H9 (cell line): Measurements from ENCODE around the gene ZBTB16. TPM values are rescaled to one million over a fixed set of nuclear protein-coding genes. Genes with fewer than 3 reads are reported as not detected.
"Not testable (repeated sequence)": the region's sequence is repeated elsewhere in the genome, so short reads cannot be mapped to it uniquely, and the experiment has no call there.

Experiments used
- DNase-seq: peaks from one replicate; pipeline ENCODE4 v3.0.0-alpha.2; 2017
- H2AFZ ChIP-seq: one replicate; pipeline ENCODE4 v1.6.1; 2013; ENCODE audit warnings: mild to moderate bottlenecking, low read length, control low read depth, moderate library complexity
- H2AK5ac ChIP-seq: 2 replicates; pipeline ENCODE4 v1.6.1; 2013; ENCODE audit warnings: low read length, control low read depth, mixed read lengths; ENCODE audit not compliant: insufficient read length
- H2BK120ac ChIP-seq: one replicate; pipeline ENCODE4 v1.6.1; 2013; ENCODE audit warnings: low read depth, mild to moderate bottlenecking, low read length, control low read depth, inconsistent platforms; ENCODE audit not compliant: poor library complexity, severe bottlenecking
- H2BK12ac ChIP-seq: 2 replicates; pipeline ENCODE4 v1.6.1; 2013; ENCODE audit warnings: low read length, control low read depth, mixed read lengths, low read depth; ENCODE audit not compliant: insufficient read length
- H2BK15ac ChIP-seq: 2 replicates; pipeline ENCODE4 v1.6.1; 2013; ENCODE audit warnings: low read depth, low read length, control low read depth
- H2BK20ac ChIP-seq: one replicate; pipeline ENCODE4 v1.6.1; 2013; ENCODE audit warnings: low read depth, mild to moderate bottlenecking, low read length, control low read depth, inconsistent platforms; ENCODE audit not compliant: poor library complexity, severe bottlenecking
- H2BK5ac ChIP-seq: 2 replicates; pipeline ENCODE4 v1.6.1; 2013; ENCODE audit warnings: low read length, control low read depth, mixed read lengths; ENCODE audit not compliant: insufficient read length
- H3K14ac ChIP-seq: 2 replicates; pipeline ENCODE4 v1.6.1; 2013; ENCODE audit warnings: low read length, control low read depth; ENCODE audit not compliant: insufficient read depth
- H3K18ac ChIP-seq: 2 replicates; pipeline ENCODE4 v1.6.1; 2013; ENCODE audit warnings: low read depth, mild to moderate bottlenecking, mixed read lengths, low read length, control low read depth; ENCODE audit not compliant: insufficient read length
- H3K23ac ChIP-seq: 2 replicates; pipeline ENCODE4 v1.6.1; 2013; ENCODE audit warnings: low read length, control low read depth, mixed read lengths, low read depth; ENCODE audit not compliant: insufficient read length
- H3K23me2 ChIP-seq: 2 replicates; pipeline ENCODE4 v1.6.1; 2013; ENCODE audit warnings: low read depth, mild to moderate bottlenecking, mixed read lengths, low read length, control low read depth; ENCODE audit not compliant: insufficient read length, poor library complexity, severe bottlenecking
- H3K27ac ChIP-seq: 2 replicates; pipeline ENCODE4 v1.5.1; 2013; ENCODE audit warnings: low read length, control low read depth, mixed read lengths, low read depth; ENCODE audit not compliant: insufficient read length
- H3K27me3 ChIP-seq: 2 replicates; pipeline ENCODE4 v1.6.1; 2013; ENCODE audit warnings: low read length, control low read depth, inconsistent platforms; ENCODE audit not compliant: insufficient read depth
- H3K4ac ChIP-seq: 2 replicates; pipeline ENCODE4 v1.6.1; 2013; ENCODE audit warnings: low read depth, mild to moderate bottlenecking, control low read depth, inconsistent platforms, low read length, moderate library complexity
- H3K4me1 ChIP-seq: 2 replicates; pipeline ENCODE4 v1.6.1; 2013; ENCODE audit warnings: low read length, control low read depth, inconsistent platforms; ENCODE audit not compliant: insufficient read depth
- H3K4me2 ChIP-seq: 2 replicates; pipeline ENCODE4 v1.6.1; 2013; ENCODE audit warnings: low read length, control low read depth, mixed read lengths; ENCODE audit not compliant: insufficient read length, insufficient read depth
- H3K56ac ChIP-seq: 2 replicates; pipeline ENCODE4 v1.6.1; 2013; ENCODE audit warnings: low read depth, mild to moderate bottlenecking, mixed read lengths, low read length, control low read depth; ENCODE audit not compliant: insufficient read length
- H3K79me1 ChIP-seq: 2 replicates; pipeline ENCODE4 v1.6.1; 2013; ENCODE audit warnings: low read depth, mild to moderate bottlenecking, moderate library complexity, low read length, control low read depth, inconsistent platforms; ENCODE audit not compliant: insufficient read depth, poor library complexity, severe bottlenecking
- H3K79me2 ChIP-seq: 2 replicates; pipeline ENCODE4 v1.6.1; 2013; ENCODE audit warnings: low read length, control low read depth, inconsistent platforms; ENCODE audit not compliant: insufficient read depth
- H3K9ac ChIP-seq: 2 replicates; pipeline ENCODE4 v1.6.1; 2013; ENCODE audit warnings: low read length, control low read depth, mixed read lengths; ENCODE audit not compliant: insufficient read length; ENCODE audit errors: extremely low read depth
- H3K9me3 ChIP-seq: one replicate; pipeline ENCODE4 v1.6.1; 2013; ENCODE audit warnings: low read depth, low read length, inconsistent platforms; ENCODE audit not compliant: control insufficient read depth
- H3T11ph ChIP-seq: one replicate; pipeline ENCODE4 v1.6.1; 2013; ENCODE audit warnings: mild to moderate bottlenecking, low read length, control low read depth, inconsistent platforms
- H4K20me1 ChIP-seq: one replicate; pipeline ENCODE4 v1.6.1; 2013; ENCODE audit not compliant: control insufficient read depth, insufficient read length, insufficient read depth
- H4K5ac ChIP-seq: 2 replicates; pipeline ENCODE4 v1.6.1; 2013; ENCODE audit warnings: low read depth, mild to moderate bottlenecking, mixed read lengths, low read length, control low read depth; ENCODE audit not compliant: insufficient read length
- H4K8ac ChIP-seq: replicated peaks from 2 replicates; pipeline ENCODE4 v1.6.1; 2013; ENCODE audit warnings: low read length, control low read depth, mixed read lengths, low read depth; ENCODE audit not compliant: insufficient read length
- H4K91ac ChIP-seq: 2 replicates; pipeline ENCODE4 v1.6.1; 2013; ENCODE audit warnings: low read depth, mild to moderate bottlenecking, moderate library complexity, mixed read lengths, low read length, control low read depth; ENCODE audit not compliant: insufficient read length
- H3K27ac Mint-ChIP-seq, 3 experiments: 2 replicates in 2 of 3; 3 replicates in 1 of 3; pipeline ENCODE4 v1.8.0; 2020 to 2021; ENCODE audit warnings: mixed read lengths in 3 of 3, mild to moderate bottlenecking in 1 of 3, moderate library complexity in 1 of 3
- H3K27me3 Mint-ChIP-seq: 2 replicates; pipeline ENCODE4 v1.8.0; 2021; ENCODE audit warnings: low read depth, mild to moderate bottlenecking, moderate library complexity, mixed read lengths
- H3K36me3 Mint-ChIP-seq, 3 experiments: 2 replicates in 2 of 3; 3 replicates in 1 of 3; pipeline ENCODE4 v1.8.0; 2020 to 2021; ENCODE audit warnings: low read depth in 3 of 3, mixed read lengths in 3 of 3; ENCODE audit not compliant: insufficient read depth in 1 of 3
- H3K4me1 Mint-ChIP-seq, 2 experiments: 2 replicates each; pipeline ENCODE4 v1.8.0; 2020; ENCODE audit warnings: mixed read lengths in 2 of 2
- H3K4me3 Mint-ChIP-seq, 2 experiments: 2 replicates in 1 of 2; 3 replicates in 1 of 2; pipeline ENCODE4 v1.8.0; 2020 to 2021; ENCODE audit warnings: mild to moderate bottlenecking in 2 of 2, mixed read lengths in 2 of 2, moderate library complexity in 1 of 2
- H3K9me3 Mint-ChIP-seq, 2 experiments: 2 replicates in 1 of 2; 3 replicates in 1 of 2; pipeline ENCODE4 v1.8.0; 2020; ENCODE audit warnings: mild to moderate bottlenecking in 2 of 2, mixed read lengths in 2 of 2, moderate library complexity in 1 of 2
- WGBS: extraction: QIAGEN DNeasy Blood & Tissue Kit; methylation state at CpG from one replicate; pipeline ENCODE4 v1.1.7; 2013; ENCODE audit warnings: missing lambda C conversion rate, low lambda C conversion rate, mixed read lengths; ENCODE audit not compliant: insufficient read length; ENCODE audit errors: extremely low coverage; 5-methylcytosine and 5-hydroxymethylcytosine counted together
- total RNA-seq: library from RNA; stranded (reverse); gene quantifications from 2 replicates; pipeline ENCODE4 v1.2.1, GENCODE V29; 2021
- TF ChIP-seq, protein P1 (sequence below): fragments of 200-600 bp; sonication (generic); conservative IDR thresholded peaks from 3 replicates; pipeline ENCODE4 v1.8.0; 2021; ENCODE audit warnings: antibody characterized with exemption, mild to moderate bottlenecking

ZBTB16 gene
- total RNA-seq, 1 experiment from 2014 or later, result not detected

DNA sequence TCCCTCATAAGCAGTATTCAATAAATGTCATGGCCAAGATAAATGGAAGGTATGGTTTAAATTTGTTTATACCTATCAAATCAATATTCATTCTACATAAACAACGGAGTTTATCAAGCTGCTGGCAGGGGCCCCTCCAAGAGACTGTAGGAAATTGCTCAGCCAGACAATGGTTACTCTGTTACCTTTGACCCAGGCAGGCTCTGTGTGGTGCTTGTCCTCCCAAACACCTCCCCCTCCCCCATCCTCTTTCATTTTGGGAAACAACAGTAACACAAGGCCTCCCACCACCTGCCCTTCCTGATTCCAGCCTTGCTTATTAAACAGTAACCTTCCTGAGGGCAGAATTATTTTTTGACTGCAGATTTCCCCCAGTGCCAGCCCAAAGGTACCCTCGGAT, 10.5 kb upstream of the ZBTB16 start:
- no peak overlapping the region for H2BK5ac ChIP-seq
- H3K4me2 ChIP-seq, result no peak overlapping the region
- H2BK120ac ChIP-seq, result no peak overlapping the region
- H2BK15ac ChIP-seq, result no peak overlapping the region
- no peak for DNase-seq
- H3K18ac ChIP-seq, result no peak overlapping the region
- no peak overlapping the region for H2AFZ ChIP-seq
- H4K91ac ChIP-seq, result no peak overlapping the region
- H2BK20ac ChIP-seq, result no peak overlapping the region
- Mint-ChIP-seq H3K27ac (no peak overlapping the region), H3K9me3 (no peaks in the 10 kb centered on the region), H3K4me3 (no peak overlapping the region), H3K36me3 (no peaks in the 10 kb centered on the region), H3K27me3 (peaks cover 32% of the 10 kb centered on the region), H3K4me1 (peaks cover 11 to 16% of the 10 kb centered on the region in 2 experiments)
- no peak overlapping the region for H3T11ph ChIP-seq
- H3K4ac ChIP-seq, result no peak overlapping the region
- no peak overlapping the region for H2AK5ac ChIP-seq
- H4K20me1 ChIP-seq, result no peaks in the 10 kb centered on the region
- peaks cover 3% of the 10 kb centered on the region; the same call in 1 of the 2 replicates for H3K4me1 ChIP-seq
- no peak overlapping the region for H3K23ac ChIP-seq
- H3K27me3 ChIP-seq, result no peaks in the 10 kb centered on the region
- no peak overlapping the region for H4K5ac ChIP-seq
- no peak overlapping the region for H3K14ac ChIP-seq
- H3K79me1 ChIP-seq, result no peaks in the 10 kb centered on the region
- TF ChIP-seq, protein P1, sequence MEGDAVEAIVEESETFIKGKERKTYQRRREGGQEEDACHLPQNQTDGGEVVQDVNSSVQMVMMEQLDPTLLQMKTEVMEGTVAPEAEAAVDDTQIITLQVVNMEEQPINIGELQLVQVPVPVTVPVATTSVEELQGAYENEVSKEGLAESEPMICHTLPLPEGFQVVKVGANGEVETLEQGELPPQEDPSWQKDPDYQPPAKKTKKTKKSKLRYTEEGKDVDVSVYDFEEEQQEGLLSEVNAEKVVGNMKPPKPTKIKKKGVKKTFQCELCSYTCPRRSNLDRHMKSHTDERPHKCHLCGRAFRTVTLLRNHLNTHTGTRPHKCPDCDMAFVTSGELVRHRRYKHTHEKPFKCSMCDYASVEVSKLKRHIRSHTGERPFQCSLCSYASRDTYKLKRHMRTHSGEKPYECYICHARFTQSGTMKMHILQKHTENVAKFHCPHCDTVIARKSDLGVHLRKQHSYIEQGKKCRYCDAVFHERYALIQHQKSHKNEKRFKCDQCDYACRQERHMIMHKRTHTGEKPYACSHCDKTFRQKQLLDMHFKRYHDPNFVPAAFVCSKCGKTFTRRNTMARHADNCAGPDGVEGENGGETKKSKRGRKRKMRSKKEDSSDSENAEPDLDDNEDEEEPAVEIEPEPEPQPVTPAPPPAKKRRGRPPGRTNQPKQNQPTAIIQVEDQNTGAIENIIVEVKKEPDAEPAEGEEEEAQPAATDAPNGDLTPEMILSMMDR, result no peak
- H3K23me2 ChIP-seq, result no peaks in the 10 kb centered on the region
- H3K56ac ChIP-seq, result no peak overlapping the region
- H3K79me2 ChIP-seq, result no peaks in the 10 kb centered on the region
- no peak overlapping the region for H3K27ac ChIP-seq
- WGBS, result no CpG with 5 or more reads among the region's 2 CpGs
- H3K9me3 ChIP-seq, result no peaks in the 10 kb centered on the region
- H2BK12ac ChIP-seq, result no peak overlapping the region
- H4K8ac ChIP-seq, result no peak overlapping the region
- H3K9ac ChIP-seq, result no peak overlapping the region

GRCh38 chr11:114049766-114050165, 9.7 kb upstream of the ZBTB16 start:
- no CpG with 5 or more reads among the region's 9 CpGs for WGBS

More at GRCh38 chr11:114049766-114050165, 9.7 kb upstream of the ZBTB16 start:
- Mint-ChIP-seq H3K4me1 (peaks cover 11 to 16% of the 10 kb centered on the region in 2 experiments), H3K27me3 (peaks cover 39% of the 10 kb centered on the region)
- H2AFZ ChIP-seq, H2BK20ac ChIP-seq, H3K4ac ChIP-seq, H4K8ac ChIP-seq, H3K27me3 ChIP-seq, H2BK15ac ChIP-seq, H3K79me1 ChIP-seq, H3K9ac ChIP-seq, H3K23me2 ChIP-seq, H3K4me1 ChIP-seq, H3K9me3 Mint-ChIP-seq, H3K14ac ChIP-seq, H4K91ac ChIP-seq, H2BK5ac ChIP-seq, H3K4me2 ChIP-seq, H3K18ac ChIP-seq, H3K79me2 ChIP-seq, H2BK12ac ChIP-seq, H3K23ac ChIP-seq, H4K5ac ChIP-seq, H4K20me1 ChIP-seq, H3K56ac ChIP-seq, H3K27ac Mint-ChIP-seq, H2AK5ac ChIP-seq, H3K36me3 Mint-ChIP-seq, H3K27ac ChIP-seq, H3K9me3 ChIP-seq, H3T11ph ChIP-seq, H3K4me3 Mint-ChIP-seq, DNase-seq, H2BK120ac ChIP-seq: not testable (repeated sequence)
